NCI-H128 (cell line): ENCODE data around the gene SEMA4C.
"Not testable (repeated sequence)": the region's sequence is repeated elsewhere in the genome, so short reads cannot be mapped to it uniquely, and the experiment has no call there.

Experiments used
- DNase-seq: peaks from one replicate; lab custom pipeline; 2025; ENCODE audit not compliant: unreplicated experiment; lab: John Stamatoyannopoulos, UW

Gene SEMA4C

DNA sequence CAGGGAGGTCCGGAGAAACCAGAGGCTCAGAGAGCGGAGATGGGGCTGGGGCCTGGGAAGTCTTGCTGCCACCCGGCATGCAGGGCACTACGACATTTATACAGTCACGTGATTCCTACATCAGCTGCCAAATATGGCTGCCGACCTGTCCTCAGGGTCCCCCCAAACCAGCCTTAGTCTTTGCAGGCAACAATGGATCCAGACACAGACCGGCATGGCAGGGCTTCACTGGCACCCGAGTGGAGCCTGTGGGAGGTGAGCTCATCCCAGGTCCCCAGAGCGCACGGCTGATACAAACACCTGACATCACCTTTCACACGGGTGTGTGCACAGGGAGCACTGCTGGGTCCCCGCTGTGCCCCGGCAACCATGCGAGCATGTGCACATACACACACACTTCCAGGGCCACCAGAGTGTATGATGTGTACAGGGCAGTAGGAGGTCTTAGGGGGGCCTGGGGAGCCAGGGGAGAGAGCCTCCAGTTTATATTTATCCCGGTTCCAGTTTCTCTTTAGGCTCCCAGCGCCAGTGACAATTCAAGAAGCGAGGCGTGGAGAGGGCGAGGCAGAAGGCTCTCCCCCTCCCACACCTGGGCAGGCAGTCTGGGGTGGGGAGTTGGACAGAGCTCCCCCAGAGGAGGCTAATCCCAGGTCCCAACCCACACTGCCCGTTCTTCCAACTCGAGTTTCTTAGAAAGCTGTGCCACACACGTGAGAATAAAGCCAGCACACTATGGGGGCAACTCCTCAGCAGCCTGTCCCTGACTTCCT is 2.7 kb downstream of the SEMA4C start:
- no peak for DNase-seq

DNA sequence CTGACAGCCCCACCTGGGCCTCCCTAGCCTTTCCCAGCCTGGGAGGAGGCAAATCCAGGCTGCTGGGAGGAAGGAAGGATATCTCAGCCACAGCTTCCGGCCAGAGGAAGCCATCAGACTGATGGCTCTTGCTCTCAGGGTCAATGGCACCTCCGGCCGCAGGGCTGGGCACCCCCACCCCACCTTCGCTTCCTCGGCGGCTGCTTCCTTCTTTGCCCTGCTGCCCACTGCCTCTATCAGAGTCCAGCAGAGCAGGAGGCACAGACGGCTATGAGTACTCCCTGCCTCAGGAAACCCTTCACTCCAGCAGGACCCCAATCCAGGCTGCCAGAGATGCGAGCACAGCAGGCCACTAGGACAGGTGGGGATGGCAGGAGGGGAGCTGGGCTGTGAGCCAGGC is 3.3 kb downstream of the SEMA4C start:
- no peak for DNase-seq

DNA sequence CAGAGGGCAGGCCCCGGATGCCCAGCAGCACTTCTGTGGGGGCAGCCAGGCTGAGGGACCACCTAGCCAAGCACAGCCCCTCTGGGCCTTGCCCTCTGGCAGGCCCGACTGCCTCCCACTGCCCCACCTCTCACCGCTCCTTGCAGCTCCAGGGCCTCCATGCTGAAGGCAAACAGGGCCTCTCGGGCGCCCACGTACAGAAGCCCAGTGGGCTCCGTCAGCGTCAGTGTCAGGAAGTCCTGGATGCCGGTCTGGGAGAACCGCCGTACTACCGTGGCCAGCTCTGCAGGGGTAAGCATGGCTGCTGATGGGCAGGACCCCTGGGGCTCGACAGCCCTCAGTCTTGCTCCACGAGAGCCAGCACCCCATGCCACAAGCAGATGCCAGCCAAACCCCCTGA is 3.7 kb downstream of the SEMA4C start:
- DNase-seq, result no peak

DNA sequence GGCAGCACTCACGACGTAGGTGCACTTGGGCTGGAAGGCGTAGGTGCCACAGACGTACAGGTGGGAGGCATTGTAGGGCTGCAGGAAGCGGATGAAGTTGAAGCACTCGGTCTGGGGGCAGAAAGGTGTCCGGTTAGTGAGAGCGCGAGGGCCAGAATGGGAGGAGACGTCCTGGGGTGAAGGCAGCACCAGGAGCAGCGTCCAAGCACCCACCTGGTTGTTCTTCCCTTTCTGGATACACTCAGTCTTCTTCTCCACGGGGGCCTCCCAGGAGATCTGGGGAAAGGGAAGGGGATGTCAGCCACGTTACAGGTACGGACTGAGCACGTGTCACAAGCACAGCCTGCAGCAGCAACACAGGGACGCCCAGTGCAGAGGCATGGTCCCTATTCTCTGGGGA is 4.2 kb downstream of the SEMA4C start:
- DNase-seq, result no peak

DNA sequence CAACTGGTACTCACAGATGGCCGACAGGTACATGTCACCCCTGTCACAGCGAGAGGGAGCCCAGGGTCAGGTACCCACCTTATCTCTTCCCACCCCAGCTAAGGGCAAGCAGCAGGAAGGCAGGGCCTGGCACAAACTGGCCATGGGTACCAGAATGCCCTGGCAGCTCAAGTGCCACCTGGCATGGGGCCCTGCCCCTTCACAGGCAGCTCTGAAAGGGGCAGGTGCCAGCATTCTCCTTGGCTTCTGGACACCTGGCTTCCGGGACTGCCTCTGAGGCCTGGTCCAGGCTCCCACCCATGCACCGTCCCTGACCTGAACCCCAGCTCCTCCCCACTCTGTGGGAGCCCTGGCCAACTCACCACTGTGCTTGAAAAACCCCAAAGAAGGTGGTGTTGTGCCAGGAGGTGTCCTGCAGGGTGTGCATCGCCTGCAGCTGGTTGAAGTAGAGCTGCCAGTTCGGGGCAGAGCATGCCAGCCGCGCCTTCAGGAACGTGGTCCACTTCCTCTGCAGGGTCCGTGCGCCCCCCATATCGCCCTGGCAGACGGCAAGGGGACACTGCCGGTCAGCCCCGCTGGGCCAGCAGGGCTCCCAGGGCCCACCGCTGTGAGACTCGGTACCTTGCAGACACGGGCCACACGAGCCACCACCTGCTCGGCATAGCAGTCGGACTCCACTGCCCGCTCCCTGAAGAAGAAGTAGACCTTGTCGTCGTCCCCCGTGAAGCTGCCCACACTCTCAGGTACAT is 5.4 kb downstream of the SEMA4C start:
- DNase-seq, result no peak

DNA sequence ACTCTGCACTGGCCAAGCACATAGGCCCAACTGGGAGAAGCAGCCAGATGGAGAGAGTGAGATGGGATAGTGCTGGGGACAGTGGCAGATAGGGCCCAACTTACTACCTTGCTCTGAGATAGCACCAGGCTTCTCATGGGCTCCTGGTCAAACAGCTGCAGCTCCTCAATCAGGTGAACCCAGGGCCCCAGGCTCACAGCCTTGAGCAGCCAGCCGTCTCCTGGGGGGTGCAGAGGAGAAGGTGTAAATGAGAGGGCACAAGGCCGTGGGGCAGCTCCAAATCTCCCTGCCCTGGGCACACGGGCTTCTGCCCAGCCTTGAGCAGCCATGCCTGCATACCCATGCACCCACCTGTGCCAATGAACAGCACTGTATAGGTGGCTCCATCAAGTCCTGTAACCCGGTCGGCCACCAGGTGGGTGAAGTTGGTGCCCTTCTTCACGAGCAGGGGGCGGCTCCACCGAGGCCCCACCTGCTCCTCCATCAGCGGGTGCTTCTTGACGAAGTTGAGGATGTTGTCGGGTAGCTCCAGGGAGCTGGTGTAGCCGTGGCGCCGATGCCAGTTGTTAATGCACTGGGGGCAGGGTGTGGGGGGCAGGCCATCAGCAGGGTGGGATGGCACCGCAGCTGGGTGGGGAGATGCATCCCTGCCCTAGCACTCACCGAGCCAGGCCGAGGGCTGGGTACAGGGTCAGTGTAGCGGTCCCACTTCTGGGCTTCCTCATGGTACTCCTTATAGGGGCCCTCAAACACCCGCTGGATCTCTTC is 6.1 kb downstream of the SEMA4C start:
- no peak for DNase-seq

DNA sequence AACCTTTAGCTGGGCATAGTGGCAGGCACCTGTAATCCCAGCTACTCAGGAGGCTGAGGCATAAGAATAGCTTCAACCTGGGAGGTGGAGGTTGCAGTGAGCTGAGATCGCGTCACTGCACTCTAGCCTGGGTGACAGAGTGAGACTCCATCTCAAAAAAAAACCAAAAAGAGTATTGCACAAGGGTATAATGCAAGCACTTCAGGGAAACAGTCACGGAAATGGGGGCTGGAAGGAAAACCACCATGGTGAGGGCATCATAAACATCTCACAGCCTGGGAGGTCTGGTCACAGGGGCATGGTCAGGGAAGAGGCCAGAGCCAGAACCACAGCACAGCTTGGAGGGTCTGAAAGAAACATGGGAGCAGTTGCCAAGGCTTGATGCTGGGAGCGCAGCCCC is 6.8 kb downstream of the SEMA4C start:
- not testable (repeated sequence) for DNase-seq

DNA sequence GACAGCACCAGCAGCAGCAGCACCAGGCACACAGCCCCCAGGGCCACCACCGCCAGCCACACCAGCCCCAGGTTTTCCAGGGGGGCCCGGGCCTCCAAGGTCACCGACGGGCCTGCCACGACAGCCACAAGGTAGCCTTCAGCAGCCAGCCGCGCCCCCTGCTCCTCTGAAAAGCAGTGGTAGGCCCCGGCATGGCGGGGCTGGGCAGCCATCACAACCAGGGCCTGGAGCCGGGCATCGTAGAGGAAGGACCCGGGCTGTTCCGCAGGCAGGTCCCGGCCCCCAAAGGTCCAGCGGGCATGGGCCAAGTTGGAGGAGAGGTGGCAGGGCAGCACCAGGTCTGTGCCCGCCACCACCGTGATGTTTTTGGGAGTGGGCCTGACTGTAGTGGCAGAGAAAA is 8.8 kb downstream of the SEMA4C start:
- DNase-seq, result no peak

DNA sequence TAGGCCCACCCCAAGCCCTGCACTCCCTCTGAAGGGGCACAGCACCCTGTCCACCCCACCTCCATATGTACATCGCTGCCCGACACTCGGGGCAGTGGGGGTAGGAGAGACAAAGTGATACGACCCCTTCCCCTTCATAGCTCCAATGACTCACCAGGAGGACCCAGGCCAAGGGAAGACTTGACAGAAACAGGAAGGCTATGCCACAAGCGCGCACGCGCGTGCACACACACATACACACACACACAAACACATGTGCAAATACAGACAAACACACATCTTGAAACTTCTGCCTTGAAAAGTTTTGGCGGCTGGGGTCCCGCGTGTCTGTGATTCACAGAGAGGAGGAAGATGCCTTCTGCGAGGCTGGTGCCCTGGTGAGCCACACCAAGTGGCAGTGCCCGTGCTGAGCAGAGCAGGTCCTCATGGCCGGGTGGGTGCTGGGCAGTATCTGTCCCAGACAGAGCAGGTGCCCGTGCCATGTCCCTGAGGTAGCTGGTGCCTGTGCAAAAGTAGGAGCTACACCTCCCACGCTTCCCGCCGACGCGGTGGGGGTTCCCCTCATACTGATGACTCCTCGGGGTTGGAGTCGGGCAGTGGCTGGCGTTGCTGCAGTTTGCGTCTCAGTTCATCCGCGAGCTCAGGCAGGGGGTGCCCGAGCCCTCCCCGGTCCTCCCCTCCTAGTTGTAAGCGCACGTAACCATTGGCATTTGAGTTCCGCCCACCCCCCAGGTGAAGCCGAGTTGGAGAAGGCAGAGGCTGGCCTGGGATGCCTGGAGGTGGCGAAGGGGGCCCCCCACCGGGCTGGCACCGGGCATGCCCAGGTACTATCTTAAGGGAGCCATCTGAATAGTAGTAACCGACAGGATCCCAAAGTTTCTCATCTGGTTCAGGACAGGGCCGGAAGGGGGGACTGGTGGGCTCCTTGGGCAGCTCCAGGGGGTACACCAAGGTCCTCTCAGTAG is 9.5 kb downstream of the SEMA4C start:
- no peak for DNase-seq

DNA sequence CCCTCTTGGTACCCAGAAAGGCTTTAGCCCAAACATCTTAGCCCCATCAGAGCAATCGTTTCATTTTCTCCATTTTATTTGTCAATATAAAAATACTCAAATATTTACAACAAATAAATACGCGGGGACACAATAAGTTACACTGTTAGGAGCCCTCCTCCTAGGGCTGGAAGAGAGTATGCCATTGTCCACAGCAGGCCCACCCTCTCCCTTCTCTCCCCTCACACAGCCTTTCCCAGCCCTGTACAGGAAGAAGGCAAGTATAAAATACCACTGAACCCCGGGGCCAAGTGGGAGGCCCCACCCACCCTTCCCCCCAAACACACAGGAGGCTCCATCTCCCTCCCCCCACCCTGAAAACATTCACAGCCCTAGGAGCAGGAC is 10.2 kb downstream of the SEMA4C start:
- no peak for DNase-seq

DNA sequence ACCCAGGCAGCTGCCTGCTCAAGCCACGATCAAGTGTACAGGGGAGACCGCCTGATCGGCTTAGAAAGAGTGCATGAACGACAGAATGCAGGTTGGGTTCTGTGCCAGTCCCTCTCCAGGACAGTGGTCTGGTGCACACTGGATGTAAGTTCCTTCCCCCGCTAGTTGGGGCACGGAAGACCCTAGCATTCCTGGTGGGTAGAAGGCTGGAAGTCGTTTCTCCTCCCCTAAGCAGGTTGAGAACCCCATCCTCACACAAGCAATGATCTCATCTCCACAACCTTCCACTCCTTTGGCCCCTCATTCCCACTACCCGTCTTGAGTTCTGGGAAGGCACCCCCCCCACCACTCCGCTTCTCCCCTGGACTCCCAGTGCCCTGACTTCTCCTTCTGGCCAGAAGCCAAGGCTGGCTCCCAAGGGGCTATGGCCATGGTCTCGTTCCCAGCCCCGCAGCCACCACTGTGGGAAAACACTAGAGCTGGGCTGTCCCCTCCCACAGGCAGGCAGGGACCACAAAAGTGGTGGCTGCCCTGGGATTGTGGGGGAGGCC is 10.7 kb downstream of the SEMA4C start:
- no peak for DNase-seq

DNA sequence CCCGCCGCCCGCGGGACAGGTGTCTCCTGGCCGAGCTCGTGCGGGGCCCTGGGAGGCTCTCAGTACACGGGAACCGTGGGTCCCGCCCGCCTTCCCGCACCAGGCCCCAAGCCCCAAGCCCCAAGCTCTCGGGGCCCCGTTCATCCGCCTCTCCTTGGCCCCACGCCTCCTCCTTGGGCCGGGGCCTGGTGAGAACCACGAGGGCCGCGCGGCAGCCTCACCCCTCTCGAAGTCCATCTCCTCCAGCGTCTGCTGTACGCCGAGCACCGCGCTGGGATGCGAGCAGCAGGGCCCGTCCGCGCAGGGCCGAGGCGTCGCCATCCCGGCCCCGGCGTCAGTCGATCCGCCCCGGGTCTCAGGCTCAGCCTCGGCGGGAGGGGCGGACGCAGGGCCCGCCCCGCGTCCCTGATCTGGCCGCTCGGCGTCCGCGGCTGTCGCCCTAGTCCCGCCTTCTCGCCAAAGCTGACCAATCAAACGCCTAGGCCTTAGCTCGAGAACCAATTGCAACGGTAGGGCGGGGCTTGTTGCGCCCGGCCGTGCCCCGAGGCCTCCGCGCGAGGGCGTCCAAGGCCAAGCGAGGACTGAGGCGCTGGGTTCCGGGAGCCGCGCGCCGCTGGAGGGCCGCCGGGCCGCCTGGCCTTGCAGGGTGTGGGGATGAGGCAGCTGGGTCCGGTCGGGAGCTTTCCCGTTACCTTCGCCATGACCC is 12.1 kb downstream of the SEMA4C start, which contains the start of gene ANKRD39:
TSS of gene ANKRD39 (minus strand) at position 350 of the 706 bp plus-strand sequence. CDS start at position 321, 29 bp downstream.
- DNase-seq, result peak; percentile 96

DNA sequence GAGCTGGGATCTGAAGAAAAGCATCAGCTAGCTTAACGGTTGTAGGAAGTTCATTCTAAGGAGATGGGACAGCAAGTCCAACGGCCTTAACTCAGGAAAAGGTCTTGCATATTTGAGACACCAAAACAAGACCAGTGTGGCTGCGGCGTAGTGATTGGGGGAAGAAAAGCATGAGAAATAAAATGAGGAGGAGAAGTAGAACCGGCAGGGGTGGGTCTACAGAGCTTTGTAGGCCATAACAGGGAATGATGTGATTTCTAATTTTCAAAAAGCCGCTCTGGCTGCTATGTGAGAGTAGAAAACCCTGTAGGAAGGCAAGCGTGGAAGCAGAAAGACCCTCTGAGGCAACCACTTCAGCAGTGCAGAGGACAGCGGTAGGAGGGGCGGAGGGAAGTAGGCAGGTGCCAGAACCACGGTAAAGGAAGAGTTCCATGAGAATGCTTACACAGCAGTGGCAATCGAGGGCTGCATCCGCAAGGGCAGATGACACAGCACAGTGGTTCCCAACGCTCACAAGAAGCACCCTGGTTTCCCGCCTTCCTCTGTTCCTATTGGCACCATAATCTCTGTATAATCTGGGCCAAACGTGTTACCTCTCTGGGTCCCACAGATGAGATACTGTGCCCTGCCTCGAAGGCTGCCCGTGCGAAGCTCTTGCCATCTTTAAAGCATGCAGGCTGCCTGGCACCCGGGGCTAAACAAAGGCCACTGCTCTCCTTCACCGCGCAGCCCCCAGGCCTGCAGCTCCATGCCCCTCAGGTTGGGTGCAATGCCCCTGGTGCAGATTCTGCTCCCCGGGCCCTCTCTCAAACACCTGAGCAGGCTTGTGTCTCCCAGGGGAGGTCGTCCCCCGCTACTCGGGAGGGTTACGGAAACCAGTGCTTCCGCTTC is 12.9 kb downstream of the SEMA4C start:
- peak; percentile 21 for DNase-seq

DNA sequence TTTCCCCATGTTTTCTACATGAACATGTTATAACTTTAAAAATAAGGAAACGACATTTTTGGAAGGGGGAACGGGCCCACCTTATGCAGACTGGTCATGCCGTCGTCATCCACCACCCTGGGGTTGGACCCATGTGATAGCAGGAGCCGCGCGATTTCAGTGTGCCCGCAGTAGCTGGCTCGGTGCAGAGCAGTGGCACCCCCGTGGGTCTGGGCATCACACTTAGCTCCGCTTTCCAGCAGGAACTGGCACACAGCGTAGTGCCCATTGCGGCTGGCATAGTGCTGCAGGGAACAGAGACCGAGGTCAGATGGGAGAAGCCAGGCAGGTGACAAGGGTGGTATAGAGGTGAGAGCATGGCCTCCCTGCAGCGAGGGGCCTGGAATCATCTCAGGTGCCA is 16.6 kb downstream of the SEMA4C start:
- DNase-seq, result no peak

DNA sequence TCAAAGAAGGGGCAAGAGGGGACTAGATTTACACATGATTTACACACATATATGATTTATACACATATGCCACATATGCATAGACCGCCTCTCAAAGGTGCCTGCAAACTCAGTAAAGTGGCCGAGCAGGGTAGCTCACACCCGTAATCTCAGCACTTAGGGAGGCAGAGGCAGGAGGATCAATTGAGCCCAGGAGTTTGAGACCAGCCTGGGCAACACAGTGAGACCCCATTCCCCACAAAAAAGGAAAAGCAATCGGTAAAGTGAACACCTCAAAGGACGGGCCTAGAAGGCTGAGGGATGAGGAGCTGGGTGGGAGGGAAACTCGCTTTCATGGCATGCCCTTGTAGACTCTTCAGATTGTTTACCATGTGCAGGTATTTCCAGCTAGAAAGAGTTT is 17.2 kb downstream of the SEMA4C start:
- no peak for DNase-seq

DNA sequence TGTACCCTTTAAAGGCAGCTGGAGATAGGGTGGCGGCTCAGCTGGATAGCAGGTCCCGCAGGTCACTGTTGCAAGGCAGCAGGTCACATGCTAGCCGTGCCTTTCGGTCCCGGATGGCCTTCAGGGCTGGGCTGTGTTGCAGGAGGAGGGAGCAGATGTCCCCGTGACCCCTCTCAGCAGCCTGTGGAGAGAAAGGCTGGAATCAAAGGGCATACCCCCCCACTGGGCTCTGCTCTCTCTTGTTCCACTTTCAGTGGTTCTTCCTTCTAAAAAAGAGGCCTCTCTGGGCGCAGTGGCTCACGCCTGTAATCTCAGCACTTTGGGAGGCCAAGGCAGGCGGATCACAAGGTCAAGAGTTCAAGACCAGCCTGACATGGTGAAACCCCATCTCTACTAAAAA is 21.6 kb downstream of the SEMA4C start:
- DNase-seq, result no peak

DNA sequence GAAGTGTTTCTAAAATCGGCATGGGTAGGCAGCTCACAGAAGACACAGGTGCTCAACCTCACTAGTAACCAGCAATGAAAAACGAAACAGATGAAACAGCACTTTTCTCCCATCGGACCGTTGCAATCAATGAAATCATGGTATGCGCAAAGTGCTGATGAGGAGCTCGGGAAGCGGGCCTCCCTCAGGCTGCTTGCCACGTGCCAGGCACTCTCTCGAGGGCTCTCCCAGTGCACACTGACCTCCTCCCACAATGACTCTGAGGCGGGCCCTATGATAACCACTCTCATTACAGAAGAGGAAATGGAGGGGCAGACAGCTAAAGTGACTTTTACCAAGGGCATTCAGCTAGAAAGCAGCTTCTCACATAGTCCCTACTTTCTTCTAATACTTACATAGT is 22.3 kb downstream of the SEMA4C start:
- DNase-seq, result no peak

DNA sequence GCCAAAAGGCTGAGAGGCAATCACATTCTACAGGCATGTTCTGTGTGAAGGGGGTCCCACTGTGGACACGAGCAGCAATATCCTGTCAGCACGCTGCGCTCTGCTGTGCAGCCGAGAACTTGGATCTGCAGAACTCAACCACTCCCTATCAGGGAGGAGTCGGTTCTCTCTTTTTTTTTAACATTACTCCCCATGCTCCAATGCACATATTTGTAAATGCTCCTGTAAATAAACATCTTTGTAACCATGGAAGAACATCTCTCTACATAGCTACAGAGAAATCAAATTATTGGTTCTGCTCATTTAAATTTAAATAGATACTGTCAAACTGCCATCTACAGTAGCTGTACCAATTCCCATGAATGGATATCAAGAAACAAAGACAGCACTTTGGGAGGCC is 23.1 kb downstream of the SEMA4C start:
- DNase-seq, result no peak

DNA sequence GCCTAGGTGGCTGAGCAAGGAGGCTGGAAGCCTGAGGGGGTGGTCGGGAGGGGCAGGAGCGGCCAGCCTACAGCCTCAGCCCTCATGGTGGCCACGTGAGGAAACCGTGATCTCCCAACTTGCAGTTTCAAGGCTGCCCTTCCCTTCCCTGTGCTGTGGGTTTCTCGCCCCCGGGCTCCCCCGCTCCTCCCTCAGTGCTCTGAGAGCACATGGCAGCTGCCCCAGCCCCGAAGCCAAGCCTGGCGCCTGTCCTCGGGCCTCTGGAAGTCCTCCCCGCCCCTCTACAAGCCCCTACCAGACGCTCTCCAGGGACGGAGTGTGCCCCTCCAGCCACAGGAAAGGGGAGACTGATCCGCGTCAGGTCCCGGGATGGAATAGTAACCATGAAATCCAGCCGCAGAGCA is 25.5 kb downstream of the SEMA4C start:
- DNase-seq, result no peak
